A673 (cell line): ENCODE results near the gene NPHP1.

Experiments
- EZH2 ChIP-seq: fragments of 200-600 bp; sonication (generic); IDR thresholded peaks from 2 replicates; pipeline ENCODE4 v1.6.1; 2017; ENCODE audit warnings: borderline replicate concordance, low read depth, mild to moderate bottlenecking, mixed read lengths, antibody characterized with exemption, low read length; ENCODE audit not compliant: poor library complexity, severe bottlenecking
- TF ChIP-seq, protein P1 (sequence below): fragments of 300-800, 200-600 bp; sonication (generic); conservative IDR thresholded peaks from 2 replicates; pipeline ENCODE4 v1.5.1; 2017; ENCODE audit warnings: low read depth, mild to moderate bottlenecking, antibody characterized with exemption, low read length, moderate library complexity, mixed read lengths

GRCh38 chr2:110172506-110172905, 32.3 kb downstream of the NPHP1 start:
- TF ChIP-seq, protein P1, sequence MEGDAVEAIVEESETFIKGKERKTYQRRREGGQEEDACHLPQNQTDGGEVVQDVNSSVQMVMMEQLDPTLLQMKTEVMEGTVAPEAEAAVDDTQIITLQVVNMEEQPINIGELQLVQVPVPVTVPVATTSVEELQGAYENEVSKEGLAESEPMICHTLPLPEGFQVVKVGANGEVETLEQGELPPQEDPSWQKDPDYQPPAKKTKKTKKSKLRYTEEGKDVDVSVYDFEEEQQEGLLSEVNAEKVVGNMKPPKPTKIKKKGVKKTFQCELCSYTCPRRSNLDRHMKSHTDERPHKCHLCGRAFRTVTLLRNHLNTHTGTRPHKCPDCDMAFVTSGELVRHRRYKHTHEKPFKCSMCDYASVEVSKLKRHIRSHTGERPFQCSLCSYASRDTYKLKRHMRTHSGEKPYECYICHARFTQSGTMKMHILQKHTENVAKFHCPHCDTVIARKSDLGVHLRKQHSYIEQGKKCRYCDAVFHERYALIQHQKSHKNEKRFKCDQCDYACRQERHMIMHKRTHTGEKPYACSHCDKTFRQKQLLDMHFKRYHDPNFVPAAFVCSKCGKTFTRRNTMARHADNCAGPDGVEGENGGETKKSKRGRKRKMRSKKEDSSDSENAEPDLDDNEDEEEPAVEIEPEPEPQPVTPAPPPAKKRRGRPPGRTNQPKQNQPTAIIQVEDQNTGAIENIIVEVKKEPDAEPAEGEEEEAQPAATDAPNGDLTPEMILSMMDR: no peak
- no peak for TF ChIP-seq EZH2
